Measurements from ENCODE around the gene SGK1. TPM values are rescaled to one million over a fixed set of nuclear protein-coding genes. Genes with fewer than 3 reads are reported as not detected.

The SGK1 gene
- 39.9 to 54.6 TPM (median 45.4 TPM) in 5 replicates for total RNA-seq (2022; extraction: Qiagen RNA extraction; ENCODE audit: low read depth)

GRCh38 chr6:134317471-134318131 lies at the start of gene SGK1:
SGK1 (minus strand) TSS chr6:134318112; CDS start chr6:134317460, 652 bp downstream.

All from A549 treated with GW870086 at 1 μM for 4 hours (cell line).